Cardiac muscle cell (in vitro differentiated cells and primary cell): ENCODE measurements around the gene CLPX. TPM values are rescaled to one million over a fixed set of nuclear protein-coding genes. Genes with fewer than 3 reads are reported as not detected.
"Not testable (repeated sequence)": the region's sequence is repeated elsewhere in the genome, so short reads cannot be mapped to it uniquely, and the experiment has no call there.

Experiments used
- DNase-seq, 2 donors: peaks; one replicate each; pipeline versions ENCODE4 v3.0.0 to v3.0.0-alpha.2; 2010 to 2017; ENCODE audit warnings: low read depth in 1 of 2, low spot score in 1 of 2
- H3K27ac ChIP-seq: fragments of 200-600 bp; sonication (generic); 2 replicates; pipeline ENCODE4 v1.5.1; 2016
- H3K27me3 ChIP-seq: fragments of 200-600 bp; sonication (generic); 2 replicates; pipeline ENCODE4 v1.6.0; 2016; ENCODE audit warnings: control low read depth
- H3K36me3 ChIP-seq: fragments of 200-600 bp; sonication (generic); 2 replicates; pipeline ENCODE4 v1.5.1; 2016; ENCODE audit warnings: control low read depth
- H3K4me1 ChIP-seq: fragments of 200-600 bp; sonication (generic); 2 replicates; pipeline ENCODE4 v1.8.1; 2017; ENCODE audit warnings: low read depth, mild to moderate bottlenecking, mixed run types
- H3K4me3 ChIP-seq: fragments of 200-600 bp; sonication (generic); 2 replicates; pipeline ENCODE4 v1.5.1; 2016; ENCODE audit warnings: mild to moderate bottlenecking
- H3K9me3 ChIP-seq: fragments of 200-600 bp; sonication (generic); 2 replicates; pipeline ENCODE4 v1.5.1; 2017; ENCODE audit warnings: low read depth, mild to moderate bottlenecking, control low read depth
- polyA plus RNA-seq: library from polyadenylated mRNA; unstranded; fragments of >200 nt; fragmentation: Nextera tagmentation; extraction: Ambion mirVana; gene quantifications from 2 replicates; pipeline ENCODE4 v1.2.1, GENCODE V29; 2016
- total RNA-seq: library from RNA; depleted of rRNA; stranded (reverse); fragments of >200 nt; gene quantifications from 2 replicates; pipeline ENCODE4 v1.2.3, GENCODE V29; 2016
- TF ChIP-seq, protein P1 (sequence below): IDR thresholded peaks from 2 replicates; pipeline ENCODE4 v1.5.1; 2012; ENCODE audit warnings: low read depth, mild to moderate bottlenecking, low read length

CLPX gene
- total and polyA plus RNA-seq, 2 experiments from 2014 or later: 31.2 to 55.2 TPM

GRCh38 chr15:65184305-65184867 is 756 bp downstream of the CLPX start:
- Histone ChIP-seq H3K9me3 (no peaks in the 10 kb centered on the region), H3K36me3 (peaks cover 5% of the 10 kb centered on the region), H3K27me3 (no peaks in the 10 kb centered on the region), H3K4me1 (peaks cover 9% of the 10 kb centered on the region), H3K4me3 (peak overlapping the region; percentile 75), H3K27ac (peak overlapping the region; percentile 97)
- DNase-seq: peak; percentile 55 to 72
- TF ChIP-seq, protein P1, sequence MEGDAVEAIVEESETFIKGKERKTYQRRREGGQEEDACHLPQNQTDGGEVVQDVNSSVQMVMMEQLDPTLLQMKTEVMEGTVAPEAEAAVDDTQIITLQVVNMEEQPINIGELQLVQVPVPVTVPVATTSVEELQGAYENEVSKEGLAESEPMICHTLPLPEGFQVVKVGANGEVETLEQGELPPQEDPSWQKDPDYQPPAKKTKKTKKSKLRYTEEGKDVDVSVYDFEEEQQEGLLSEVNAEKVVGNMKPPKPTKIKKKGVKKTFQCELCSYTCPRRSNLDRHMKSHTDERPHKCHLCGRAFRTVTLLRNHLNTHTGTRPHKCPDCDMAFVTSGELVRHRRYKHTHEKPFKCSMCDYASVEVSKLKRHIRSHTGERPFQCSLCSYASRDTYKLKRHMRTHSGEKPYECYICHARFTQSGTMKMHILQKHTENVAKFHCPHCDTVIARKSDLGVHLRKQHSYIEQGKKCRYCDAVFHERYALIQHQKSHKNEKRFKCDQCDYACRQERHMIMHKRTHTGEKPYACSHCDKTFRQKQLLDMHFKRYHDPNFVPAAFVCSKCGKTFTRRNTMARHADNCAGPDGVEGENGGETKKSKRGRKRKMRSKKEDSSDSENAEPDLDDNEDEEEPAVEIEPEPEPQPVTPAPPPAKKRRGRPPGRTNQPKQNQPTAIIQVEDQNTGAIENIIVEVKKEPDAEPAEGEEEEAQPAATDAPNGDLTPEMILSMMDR: no peak

DNA sequence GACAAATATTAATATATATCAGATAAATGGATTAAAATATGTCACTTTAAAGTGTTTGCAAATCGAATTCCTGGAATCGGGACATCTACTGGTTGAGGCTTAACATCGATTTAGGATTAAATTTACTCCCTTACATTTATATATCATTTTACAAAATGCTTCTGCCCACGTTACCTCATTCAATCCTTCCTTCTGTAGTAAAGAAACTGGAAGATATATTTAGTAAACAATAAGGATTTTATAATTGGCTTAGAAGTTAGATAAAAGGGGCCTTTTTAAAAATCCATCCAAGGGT is 1.3 kb downstream of the CLPX start:
- TF ChIP-seq, protein P1: no peak
- H3K4me1 ChIP-seq: peaks cover 9% of the 10 kb centered on the region
- no peak for DNase-seq
- H3K36me3 ChIP-seq: peaks cover 7% of the 10 kb centered on the region
- H3K4me3 ChIP-seq: peak overlapping the region; percentile 75
- H3K27me3 ChIP-seq: no peaks in the 10 kb centered on the region
- H3K9me3 ChIP-seq: no peaks in the 10 kb centered on the region
- H3K27ac ChIP-seq: peak overlapping the region; percentile 97

DNA sequence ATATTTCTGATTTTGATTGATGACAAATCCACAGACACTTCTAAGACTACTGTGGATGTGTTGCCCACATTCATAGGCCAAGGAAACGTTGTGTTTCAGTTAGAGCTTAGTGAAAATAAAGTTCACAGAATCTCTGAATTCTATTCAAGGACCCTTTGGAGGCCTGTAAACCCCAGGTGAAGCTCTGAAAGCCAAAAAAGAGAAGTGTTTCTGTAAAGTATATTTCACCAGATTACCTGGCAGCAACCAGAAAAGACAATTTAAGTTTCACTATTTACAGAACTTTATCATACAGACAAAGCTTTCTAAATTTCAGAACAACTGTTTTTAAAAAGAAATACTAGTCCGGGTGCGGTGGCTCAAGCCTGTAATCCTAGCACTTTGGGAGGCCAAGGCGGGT is 2.6 kb downstream of the CLPX start:
- Histone ChIP-seq H3K4me3 (no peak overlapping the region), H3K4me1 (peaks cover 9% of the 10 kb centered on the region)

DNA sequence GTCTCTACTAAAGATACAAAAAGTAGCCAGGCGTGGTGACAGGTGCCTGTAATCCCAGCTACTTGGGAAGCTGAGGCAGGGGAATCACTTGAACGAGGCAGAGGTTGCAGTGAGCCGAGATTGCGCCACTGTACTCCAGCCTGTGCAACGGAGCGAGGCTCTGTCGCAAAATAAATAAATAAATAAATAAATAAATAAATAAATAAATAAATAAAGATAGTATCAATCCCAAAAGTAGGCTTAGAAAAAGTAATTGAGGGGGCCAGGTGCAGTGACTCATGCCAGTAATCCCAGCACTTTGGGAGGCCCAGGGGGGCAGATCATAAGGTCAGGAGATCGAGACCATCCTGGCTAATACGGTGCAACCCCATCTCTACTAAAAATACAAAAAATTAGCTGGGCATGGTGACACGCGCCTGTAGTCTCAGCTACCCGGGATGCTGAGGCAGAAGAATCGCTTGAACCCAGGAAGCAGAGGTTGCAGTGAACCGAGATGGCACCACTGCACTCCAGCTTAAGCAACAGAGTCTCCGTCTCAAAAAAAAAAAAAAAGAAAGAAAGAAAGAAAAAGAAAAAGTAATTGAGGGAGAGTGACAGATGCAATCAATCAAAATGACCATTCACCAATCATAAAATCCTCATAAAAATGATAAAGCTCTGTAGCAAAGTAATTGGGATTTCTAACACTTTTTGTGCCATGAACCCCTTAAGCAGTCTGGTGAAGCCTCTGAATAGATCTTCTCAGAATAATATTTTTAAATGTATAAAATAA is 3.4 kb downstream of the CLPX start:
- not testable (repeated sequence) for H3K9me3 ChIP-seq, H3K4me3 ChIP-seq, H3K27me3 ChIP-seq, H3K27ac ChIP-seq, H3K4me1 ChIP-seq, DNase-seq
- peaks cover 25% of the 10 kb centered on the region for H3K36me3 ChIP-seq

More for the DNA sequence above, 2.6 kb downstream of the CLPX start:
- H3K27me3 ChIP-seq: no peaks in the 10 kb centered on the region
- no peak overlapping the region for H3K27ac ChIP-seq
- no peaks in the 10 kb centered on the region for H3K9me3 ChIP-seq
- DNase-seq: no peak
- H3K36me3 ChIP-seq: peaks cover 20% of the 10 kb centered on the region
- TF ChIP-seq, protein P1: no peak

DNA sequence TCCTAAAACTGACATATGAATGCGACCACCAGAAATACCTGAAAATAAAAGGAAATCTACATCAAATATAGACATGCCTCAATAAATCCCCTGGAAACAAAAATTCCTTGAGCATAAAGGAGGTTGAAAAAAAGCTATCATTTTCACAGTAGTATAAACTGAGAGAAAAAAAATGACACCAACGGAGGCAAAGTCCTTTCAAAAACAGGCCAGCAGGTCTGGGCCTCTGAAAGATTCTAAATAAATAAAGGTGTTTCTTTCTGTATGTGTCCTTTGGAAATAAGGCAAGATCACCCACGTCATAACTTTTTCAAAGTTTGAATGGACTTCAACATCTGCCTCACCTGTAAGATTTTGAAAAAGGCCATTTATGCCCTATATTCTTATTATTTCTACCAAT is 5.0 kb downstream of the CLPX start:
- peaks cover 32% of the 10 kb centered on the region for H3K36me3 ChIP-seq
- DNase-seq: no peak
- TF ChIP-seq, protein P1: no peak
- H3K4me3 ChIP-seq: no peak overlapping the region
- no peaks in the 10 kb centered on the region for H3K9me3 ChIP-seq
- no peak overlapping the region for H3K27ac ChIP-seq
- no peaks in the 10 kb centered on the region for H3K27me3 ChIP-seq
- peaks cover 4% of the 10 kb centered on the region for H3K4me1 ChIP-seq

DNA sequence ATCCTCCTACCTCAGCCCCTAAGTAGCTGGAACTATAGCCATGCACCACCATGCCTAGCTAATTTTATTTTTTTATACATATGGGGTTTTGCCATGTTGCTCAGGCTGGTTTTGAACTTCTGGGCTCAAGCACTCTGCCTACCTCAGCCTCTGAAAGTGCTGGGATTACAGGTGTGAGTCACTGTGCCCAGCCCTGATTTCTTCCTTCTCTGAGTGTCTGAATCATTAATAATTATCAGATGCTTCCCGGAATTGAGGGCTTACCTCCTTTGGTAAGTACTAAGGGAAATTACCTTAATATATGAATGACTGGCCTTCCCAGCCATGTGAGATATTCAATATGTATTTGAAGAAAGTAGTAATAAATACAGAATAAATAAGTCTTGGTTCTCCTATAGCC is 7.2 kb downstream of the CLPX start:
- H3K4me1 ChIP-seq: no peaks in the 10 kb centered on the region
- no peak for DNase-seq
- H3K9me3 ChIP-seq: no peaks in the 10 kb centered on the region
- H3K27me3 ChIP-seq: no peaks in the 10 kb centered on the region
- no peak overlapping the region for H3K4me3 ChIP-seq
- H3K36me3 ChIP-seq: peaks cover 45% of the 10 kb centered on the region
- no peak overlapping the region for H3K27ac ChIP-seq
- TF ChIP-seq, protein P1: no peak
